HG03342 (cell line): ENCODE data around the gene ABCD2.
"Not testable (repeated sequence)": the region's sequence is repeated elsewhere in the genome, so short reads cannot be mapped to it uniquely, and the experiment has no call there.

Source experiments
- ATAC-seq: cut with Tn5 transposase; IDR thresholded peaks from one replicate; pipeline ENCODE4 v1.9.1; 2021; ENCODE audit warnings: mild to moderate bottlenecking, moderate library complexity; ENCODE audit not compliant: unreplicated experiment

Gene ABCD2

DNA sequence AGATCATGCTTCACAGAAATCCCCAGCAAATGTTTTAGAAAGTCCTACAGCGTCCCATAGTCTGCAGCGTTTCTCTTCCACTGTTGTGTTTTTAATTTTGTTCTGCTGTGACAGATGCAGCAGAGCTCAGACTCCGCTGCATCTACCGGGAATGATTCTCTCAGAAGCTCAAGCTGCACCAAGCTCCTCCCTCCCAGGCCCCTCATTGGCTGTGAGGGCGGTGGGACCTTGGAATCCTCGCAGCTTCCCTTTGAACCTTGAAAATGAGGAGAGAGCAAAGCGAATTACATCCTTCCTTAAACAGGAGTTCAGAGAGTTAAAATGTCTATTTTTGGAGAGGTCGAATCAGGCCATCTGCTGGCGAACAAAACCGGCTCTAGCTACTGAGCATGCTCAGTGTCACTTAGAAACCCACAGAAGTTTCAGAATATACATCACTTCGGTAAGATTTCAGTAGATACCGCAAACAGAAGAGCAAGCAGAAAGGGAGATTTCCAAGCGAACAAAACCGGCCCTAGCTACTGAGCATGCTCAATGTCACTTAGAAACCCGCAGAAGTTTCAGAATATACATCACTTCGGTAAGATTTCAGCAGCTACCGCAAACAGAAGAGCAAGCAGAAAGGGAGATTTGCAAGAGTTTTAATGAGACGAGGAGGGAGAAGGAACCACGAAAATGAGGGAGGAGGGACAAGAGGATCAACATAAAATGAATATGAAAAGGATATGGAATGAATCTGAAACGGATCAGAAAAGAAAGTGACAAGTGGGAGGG, at the start of gene ABCD2:
ABCD2 (minus strand) TSS at position 144 of the 774 bp plus-strand sequence. CDS start 188 bp downstream, outside the sequence.
- peak; percentile 78 for ATAC-seq

DNA sequence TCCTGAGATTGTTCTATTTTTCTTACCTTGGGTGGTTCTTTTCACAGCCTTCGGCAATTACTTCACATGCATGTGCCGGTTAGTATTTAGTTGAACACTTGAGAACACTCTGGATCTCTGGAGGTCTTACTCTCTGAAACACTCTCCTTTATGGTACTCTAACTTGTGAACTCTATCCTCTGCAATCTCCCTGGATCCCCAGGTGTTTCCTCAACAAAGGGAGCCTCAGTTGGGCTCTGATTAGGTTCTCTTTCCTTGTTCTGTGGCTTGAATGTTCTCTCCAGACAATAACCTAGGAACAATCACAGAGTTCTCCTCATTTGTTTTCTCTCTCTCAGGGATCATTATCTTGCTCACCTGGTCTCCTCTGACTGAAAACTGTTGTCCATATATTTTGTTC, 40.5 kb upstream of the ABCD2 start:
- ATAC-seq = no peak

DNA sequence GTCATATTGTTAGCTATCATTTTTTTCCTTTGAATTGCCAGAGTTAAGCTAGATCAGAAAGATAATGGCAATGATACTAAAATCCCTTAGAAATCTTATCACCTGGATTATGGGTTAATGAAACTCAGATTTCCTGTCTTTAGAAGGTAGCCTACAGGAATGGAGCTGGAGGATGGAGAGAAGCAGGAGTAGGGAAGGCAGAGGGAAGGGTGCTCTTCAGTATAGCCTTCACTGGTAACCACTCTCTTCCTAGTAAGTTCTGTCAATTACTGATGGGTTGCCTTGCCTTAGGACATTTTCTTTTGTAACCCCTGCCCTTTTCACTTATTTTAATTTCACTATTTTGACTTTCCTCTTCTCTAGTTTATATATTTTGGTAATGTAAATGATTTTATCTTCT, 27.8 kb upstream of the ABCD2 start:
- ATAC-seq = no peak

DNA sequence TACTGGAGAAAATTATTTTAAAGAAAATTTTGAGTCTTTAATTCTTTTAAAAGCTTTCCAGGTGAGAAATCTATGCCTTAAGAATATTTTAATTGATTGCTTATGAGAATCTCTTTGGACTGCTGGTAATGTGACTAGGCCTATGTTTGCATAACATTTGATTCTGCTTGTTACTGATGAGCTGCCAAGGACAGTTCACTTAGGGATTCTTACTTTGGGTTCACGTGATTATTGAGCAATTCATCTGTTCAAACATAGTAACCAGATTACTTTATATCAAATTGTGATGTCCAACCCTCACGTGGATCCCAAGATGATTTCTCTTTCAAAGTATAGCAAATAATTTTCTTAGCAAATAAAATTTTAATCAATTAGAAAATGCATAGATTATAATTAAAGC, 27.4 kb upstream of the ABCD2 start:
- ATAC-seq = no peak

DNA sequence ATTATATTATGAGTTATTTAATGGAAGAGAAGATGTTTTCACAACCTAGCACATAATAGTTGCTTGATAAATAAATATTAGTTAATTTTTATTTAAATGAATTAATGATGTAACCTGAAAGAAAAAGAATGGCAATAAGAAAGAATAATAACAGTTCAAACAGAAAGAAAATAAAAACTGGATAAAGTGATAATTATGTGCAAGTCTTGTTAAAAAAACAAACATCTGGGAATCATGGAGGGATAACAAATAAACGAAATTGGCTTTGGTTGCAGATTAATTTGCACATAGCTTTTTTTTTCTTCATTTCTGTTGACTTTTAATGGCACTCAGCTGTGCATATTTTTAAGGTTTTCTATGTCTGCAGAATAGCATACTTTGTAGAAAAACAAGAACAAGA, 23.4 kb upstream of the ABCD2 start:
- ATAC-seq = no peak

DNA sequence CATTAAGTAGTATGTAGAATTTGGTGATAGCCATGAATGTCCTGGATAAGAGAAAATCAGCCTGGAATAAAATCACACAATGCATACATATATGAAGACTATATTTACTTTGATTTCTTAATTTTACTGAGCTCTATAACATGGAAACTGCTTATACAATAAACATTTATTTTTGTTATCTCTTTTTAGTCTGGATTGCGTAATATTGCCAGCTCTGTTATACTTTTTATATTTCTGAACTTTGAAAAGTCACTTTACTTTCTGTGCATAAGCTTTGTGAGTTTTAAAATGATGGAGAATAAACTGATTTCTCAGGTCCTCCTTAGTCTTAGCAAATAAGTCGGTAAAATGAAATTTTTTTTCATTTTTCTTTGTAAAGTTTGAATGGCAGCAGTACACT, 19.2 kb upstream of the ABCD2 start:
- no peak for ATAC-seq

DNA sequence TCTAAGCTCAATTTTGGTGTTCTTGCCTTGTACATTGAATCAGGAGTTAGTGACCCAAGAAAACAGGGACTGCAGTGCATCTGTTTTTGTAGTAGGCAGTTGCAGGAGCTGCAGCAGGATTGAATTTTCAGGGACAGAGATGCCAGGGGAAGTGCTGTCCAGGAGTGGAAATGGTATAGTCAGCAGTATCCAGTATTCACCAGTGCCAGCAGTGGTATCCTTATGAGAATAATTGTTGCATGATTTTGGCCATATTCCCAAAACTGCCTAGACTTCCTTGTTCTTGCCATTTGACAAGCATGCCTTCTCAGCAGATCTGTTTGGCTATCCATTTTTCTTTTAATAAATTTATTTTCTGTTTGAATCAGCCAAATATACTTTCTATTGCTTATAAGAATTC, 18.6 kb upstream of the ABCD2 start:
- ATAC-seq = no peak

DNA sequence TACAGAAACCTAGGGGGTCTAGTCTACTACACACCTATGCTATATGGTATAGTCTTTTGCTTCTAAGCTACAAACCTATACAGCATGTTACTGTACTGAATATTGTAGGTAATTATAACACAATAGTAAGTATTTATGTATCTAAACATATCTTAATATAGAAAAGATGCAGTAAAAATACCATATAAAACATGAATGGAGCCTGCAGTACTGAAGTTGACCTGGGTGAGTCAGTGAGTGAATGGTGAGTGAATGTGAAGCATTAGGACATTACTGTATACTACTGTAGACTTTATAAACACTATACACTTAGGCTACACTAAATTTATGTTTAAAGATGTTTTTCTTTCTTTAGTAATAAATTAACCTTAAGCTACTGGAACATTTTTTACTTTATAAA, 13.1 kb upstream of the ABCD2 start:
- ATAC-seq = peak; percentile 52

DNA sequence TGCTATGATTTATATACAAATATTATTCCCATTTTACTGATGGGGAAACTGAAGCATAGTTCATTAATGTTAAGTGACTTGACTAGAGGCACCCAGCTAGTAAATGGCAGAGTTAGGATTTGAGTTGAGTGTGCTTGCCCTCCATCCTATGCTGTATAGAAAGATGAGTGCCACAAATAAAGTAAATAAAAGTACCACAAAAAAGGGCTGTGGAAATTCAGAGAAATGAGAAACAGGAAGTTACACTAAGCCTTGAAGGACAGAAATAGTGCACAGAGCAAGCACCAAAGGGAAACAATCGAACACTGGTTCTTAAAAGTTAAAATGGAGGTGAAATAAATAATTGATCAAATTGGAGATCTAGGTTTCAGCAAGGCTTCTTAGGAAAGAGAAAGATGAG, 9.2 kb upstream of the ABCD2 start:
- ATAC-seq = no peak

DNA sequence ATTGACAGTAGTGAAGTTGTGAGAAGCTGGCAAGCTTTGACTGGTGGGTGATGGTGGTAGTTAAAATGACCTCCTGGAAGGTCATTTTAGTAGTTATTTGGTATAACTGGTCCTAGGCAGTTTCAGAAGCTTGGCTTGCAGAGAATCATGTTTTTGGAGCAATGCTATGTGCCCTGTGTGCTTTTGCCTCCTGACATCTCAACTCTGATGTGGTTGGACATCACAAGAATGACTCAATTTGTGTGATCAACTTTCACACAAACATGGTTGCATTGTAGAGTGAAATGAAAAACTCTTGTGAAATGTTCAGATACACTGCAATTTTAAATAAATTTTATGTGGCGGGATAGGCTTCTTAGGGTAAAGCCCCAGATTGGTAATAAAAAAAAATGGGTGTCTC, 8.3 kb upstream of the ABCD2 start:
- ATAC-seq = no peak

DNA sequence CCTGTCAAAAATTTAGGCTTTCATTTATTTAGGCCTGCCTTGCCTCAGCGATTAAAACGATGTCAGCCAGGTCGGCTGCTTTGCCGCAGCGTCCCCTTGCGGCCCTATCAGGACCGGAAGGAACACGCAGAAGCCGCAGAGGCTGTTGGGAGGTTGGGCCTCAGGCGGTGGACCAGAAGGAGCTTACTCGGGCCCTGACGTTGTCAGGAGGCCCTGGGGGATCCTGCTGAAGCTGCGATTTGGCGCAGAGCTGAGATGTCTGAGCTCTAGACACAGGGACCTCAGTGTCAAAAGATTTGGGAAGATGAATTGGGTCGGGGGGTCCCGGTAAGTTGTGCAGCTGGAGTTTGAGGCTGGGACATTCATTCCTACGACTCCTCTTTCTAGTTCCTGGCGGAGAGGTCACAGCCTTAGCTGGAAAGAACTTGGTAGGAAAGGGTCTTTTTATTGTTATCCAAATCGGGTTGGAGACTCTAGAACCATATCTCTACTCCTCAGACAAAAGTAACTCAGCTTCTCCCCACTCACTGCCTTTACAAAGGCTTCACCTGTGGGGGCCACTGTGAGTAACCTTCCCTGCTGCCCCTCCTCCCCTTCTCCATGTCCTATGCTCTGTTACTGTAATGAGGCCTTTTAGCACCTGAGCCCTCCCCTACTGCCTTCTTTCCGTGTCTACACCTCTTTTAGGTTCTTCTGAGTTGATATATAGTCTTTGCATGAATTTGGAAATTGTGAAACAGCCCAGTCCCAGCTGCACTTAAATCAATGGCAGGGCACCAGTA, 6.6 kb upstream of the ABCD2 start:
- ATAC-seq = no peak

DNA sequence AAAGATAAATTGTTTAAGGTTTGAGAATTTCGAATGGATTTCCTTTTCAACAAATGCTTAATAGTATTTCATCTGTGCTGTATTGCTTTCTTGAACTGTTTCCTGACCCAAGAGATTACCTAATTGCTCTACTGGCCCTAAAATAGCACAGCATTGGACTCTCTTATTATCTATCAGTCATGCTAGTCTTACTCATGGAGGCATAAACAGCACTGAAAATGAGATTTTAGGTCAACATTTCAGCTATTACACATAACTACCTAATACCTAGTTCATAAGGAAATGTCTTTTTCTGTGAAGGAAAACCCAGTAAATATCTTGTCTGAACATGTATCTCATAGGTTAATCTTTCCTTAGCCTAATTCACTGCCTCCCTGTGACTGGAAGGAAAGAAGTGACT, 4.3 kb upstream of the ABCD2 start:
- ATAC-seq = no peak

DNA sequence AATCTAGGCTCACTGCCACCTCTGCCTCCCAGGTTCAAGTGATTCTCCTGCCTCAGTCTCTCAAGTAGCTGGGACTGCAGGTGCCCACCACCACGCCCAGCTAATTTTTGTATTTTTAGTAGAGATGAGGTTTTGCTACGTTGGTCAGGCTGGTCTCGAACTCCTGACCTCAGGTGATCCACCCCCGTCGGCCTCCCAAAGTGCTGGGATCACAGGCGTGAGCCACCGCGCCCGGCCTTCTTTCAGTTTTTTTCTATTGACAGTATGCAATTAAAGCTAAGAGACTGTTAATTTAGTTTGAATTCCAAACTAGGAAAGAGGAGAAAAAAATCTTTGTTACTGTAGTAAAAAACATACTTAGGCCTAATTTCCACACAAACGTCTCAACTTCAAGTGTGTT, 3.6 kb upstream of the ABCD2 start:
- not testable (repeated sequence) for ATAC-seq

DNA sequence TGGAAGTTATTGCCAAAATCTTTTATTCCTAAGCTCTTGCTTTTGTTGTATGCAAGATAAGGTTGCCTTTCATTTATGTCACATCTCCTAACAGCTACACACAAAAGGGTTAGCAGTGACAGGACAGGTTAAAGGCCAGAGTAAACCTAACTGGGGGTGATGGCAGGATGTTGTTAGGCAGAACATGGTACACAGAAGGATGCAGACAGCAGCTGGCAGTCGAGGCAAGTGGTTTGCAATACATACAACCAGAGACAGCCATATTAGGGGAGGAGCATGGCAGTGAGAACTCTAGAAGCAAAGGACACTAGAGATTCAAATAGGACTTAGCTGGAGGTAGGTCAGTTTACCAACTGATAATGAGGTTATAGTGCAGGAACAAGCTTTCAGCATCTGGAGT, 2.7 kb upstream of the ABCD2 start:
- no peak for ATAC-seq

DNA sequence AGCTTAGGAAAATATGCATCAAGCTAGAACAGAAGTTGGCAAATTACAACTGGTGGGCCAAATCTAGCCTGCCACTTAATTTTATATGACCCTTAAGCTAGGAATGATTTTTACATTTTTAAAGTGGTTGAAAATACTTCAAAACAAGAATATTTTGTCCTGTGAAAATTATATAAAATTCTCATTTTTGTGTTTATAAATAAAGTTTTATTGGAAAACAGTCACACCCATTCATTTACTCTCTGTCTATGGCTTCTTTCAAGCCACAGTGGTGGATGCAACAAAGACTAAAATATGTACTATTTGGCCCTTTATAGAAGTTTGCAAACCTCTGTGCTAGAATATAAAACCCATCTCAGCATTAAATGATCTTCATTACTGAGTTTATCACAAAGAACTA, 2.1 kb upstream of the ABCD2 start:
- ATAC-seq = no peak

DNA sequence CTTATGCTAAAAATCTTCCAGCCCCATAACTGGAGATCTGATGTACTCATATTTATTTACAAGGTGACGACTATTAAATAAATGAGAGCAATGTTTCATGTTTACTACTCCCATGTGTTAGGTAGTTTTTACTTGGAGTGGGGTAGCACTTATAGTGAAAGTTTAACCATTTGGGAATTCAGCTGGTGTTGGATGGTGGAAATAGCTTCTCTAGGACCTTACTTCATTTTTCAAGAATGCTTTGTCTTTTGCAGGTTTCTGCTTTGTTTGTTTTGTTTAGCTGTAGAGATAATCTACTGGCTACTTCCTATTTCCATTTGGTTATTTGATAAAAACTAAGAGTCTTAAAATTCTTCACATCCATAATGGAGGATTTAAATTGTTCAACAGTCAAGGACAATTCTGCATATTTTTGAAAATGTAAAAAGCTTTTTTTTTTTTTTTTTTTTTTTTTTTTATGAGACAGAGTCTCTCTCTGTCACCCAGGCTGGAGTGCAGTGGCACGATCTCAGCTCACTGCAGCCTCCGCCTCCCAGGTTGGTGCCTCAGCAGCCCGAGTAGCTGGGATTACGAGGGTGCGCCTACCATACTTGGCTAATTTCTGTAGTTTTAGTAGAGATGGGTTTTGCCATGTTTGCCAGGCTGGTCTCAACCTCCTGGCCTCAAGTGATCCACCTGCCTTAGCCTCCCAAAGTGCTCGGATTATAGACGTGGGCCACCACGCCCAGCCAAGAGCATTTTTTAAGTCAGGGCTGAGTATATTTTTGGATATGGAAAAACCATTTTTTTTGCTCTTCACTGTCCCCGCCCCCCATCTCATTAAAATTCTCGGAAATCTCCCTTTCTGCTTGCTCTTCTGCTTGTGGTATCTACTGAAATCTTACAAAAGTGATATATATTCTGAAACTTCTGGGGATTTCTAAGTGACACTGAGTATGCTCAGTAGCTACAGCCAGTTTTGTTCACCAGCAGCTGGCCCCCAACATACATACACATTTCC, 1.4 kb upstream of the ABCD2 start:
- peak; percentile 25 for ATAC-seq

DNA sequence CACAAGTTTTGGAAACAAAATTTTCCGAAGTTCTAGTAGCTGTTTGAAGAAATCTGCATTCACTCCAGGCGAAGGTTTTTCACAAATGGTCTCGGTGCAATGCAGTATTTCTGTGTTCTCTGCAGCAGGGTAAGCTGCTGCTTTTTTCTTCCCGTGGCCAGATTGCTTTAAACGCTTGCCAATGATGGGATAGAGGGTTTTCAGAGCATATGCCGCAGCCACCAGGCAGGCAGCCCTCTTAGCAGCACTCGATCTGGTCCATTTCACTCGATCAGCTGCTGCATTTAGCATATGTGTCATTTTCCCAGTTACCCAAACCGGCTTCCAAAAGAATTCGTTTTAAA, 315 bp downstream of the ABCD2 start:
- peak; percentile 13 for ATAC-seq

DNA sequence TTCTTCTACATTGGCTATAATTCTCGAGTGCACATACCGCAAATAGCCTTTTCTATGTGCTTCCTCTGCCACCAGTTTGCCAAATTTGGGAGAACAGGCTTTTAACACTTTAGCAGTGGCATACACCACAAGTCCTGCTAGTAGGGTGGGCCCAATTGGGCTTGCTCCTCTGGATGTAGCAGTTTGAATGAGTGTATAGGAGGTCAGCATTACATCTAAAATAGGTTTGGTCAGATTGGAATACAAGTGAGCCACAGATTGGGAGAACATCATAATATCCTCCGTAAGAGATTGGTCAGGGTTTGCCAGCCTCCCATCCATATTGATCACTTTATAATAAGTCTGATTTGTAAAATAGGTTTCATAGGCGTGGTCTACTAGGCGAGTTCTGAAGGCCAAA, 902 bp downstream of the ABCD2 start:
- no peak for ATAC-seq

DNA sequence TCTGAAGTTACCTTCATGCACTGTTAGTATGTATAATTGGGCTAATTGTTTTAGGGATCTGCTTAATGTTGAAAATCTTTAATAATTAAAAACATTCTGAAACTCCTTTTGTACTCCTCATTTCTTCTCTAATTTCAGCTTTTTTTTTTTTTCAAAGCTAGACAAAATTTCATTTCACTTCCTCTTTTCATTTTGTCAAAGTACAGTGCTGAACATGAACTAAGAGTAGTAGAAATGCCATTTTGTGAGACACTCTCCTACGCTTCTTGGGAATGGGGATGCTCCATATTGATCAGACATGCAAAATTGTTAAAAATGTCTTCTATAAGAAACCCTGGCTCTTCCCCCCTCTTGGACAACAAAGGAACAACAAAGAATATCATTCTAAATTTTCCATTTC, 1.7 kb downstream of the ABCD2 start:
- ATAC-seq = no peak

DNA sequence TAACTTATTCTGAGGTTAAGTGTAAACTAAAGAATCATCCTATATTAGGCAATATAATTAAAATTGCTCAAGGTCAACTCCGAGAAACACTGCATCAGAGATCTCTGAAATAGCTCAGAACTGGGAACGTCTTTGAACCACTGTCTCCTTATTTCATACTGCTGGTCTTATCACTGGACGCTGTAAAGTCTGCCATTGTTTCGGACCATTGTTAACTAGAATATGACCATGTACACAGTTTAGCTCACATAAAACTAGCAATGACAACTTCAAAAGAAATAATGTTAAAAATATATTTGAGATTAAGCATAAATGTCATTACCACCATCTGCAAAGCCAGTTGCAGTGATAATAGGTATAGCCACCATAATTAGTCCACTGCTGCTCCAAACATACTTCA, 2.9 kb downstream of the ABCD2 start:
- no peak for ATAC-seq

DNA sequence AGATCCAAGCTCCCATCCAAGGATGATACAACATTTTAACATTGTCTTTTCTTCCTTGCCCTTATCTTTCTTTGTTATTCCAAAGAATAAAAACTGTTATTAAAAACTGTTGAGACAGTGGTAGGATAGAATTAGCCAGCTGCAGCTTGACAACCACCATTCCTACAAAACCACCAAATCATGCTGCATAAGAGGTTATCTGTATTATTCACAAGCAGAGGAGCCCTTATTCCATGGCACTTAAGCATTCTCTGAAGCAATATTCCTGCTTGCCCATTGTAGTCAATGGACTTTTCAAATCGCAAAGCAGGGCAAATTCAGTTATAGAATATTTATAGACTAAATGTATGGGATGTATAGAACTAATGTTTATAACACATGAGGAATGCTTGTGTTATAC, 3.4 kb downstream of the ABCD2 start:
- ATAC-seq = no peak
